GM23338 (cell line): ENCODE results near the gene ZNF277. TPM values are rescaled to one million over a fixed set of nuclear protein-coding genes. Genes with fewer than 3 reads are reported as not detected.

ENCODE experiments used
- ATAC-seq: fragments of 200-7000 bp; cut with Tn5 transposase; 3 replicates; pipeline ENCODE4 v1.9.1; 2020
- DNase-seq: peaks from one replicate; pipeline ENCODE4 v3.0.0-alpha.2; 2015; ENCODE audit warnings: low spot score
- H2AFZ ChIP-seq: fragments of 200-600 bp; sonication (generic); 2 replicates; pipeline ENCODE4 v1.8.0; 2016; ENCODE audit warnings: antibody characterized with exemption, mild to moderate bottlenecking, moderate library complexity
- H3F3A ChIP-seq: fragments of 200-600 bp; sonication (generic); replicated peaks from 2 replicates; pipeline ENCODE4 v1.8.0; 2017; ENCODE audit warnings: antibody characterized with exemption, mixed run types, low read depth
- H3K27ac ChIP-seq: fragments of 200-600 bp; sonication (generic); 2 replicates; pipeline ENCODE4 v1.6.1; 2016; ENCODE audit warnings: low read depth
- H3K27me3 ChIP-seq: fragments of 200-600 bp; sonication (generic); 2 replicates; pipeline ENCODE4 v1.8.0; 2016; ENCODE audit warnings: mild to moderate bottlenecking, mixed run types, moderate library complexity; ENCODE audit not compliant: insufficient read depth
- H3K36me3 ChIP-seq: fragments of 200-600 bp; sonication (generic); 2 replicates; pipeline ENCODE4 v1.8.0; 2016; ENCODE audit warnings: mild to moderate bottlenecking; ENCODE audit not compliant: insufficient read depth
- H3K4me1 ChIP-seq: fragments of 200-600 bp; sonication (generic); 2 replicates; pipeline ENCODE4 v1.8.0; 2016; ENCODE audit warnings: mild to moderate bottlenecking, moderate library complexity; ENCODE audit not compliant: insufficient read depth
- H3K4me2 ChIP-seq: fragments of 200-600 bp; sonication (generic); 2 replicates; pipeline ENCODE4 v1.7.1; 2017; ENCODE audit warnings: mixed run types
- H3K4me3 ChIP-seq: fragments of 200-600 bp; sonication (generic); 2 replicates; pipeline ENCODE4 v1.6.1; 2016; ENCODE audit warnings: mixed run types
- H3K79me2 ChIP-seq: fragments of 200-600 bp; sonication (generic); replicated peaks from 2 replicates; pipeline ENCODE4 v1.8.0; 2017; ENCODE audit warnings: mild to moderate bottlenecking; ENCODE audit not compliant: insufficient read depth
- H3K9me2 ChIP-seq: fragments of 200-600 bp; sonication (generic); 2 replicates; pipeline ENCODE4 v1.8.0; 2017; ENCODE audit not compliant: insufficient read depth
- H4K20me1 ChIP-seq: fragments of 200-600 bp; sonication (generic); replicated peaks from 2 replicates; pipeline ENCODE4 v1.8.0; 2017; ENCODE audit warnings: mild to moderate bottlenecking; ENCODE audit not compliant: insufficient read depth
- H3K27ac Mint-ChIP-seq: 2 replicates; pipeline ENCODE4 v1.8.0; 2020; ENCODE audit warnings: inconsistent platforms, mild to moderate bottlenecking, moderate library complexity, mixed read lengths
- H3K27me3 Mint-ChIP-seq: 3 replicates; pipeline ENCODE4 v1.8.0; 2022; ENCODE audit warnings: low read depth, mild to moderate bottlenecking, moderate library complexity, mixed read lengths, inconsistent platforms; ENCODE audit not compliant: insufficient read depth, poor library complexity
- H3K36me3 Mint-ChIP-seq: 3 replicates; pipeline ENCODE4 v1.8.0; 2021; ENCODE audit warnings: low read depth, mild to moderate bottlenecking, inconsistent platforms, moderate library complexity, mixed read lengths
- H3K4me1 Mint-ChIP-seq: 3 replicates; pipeline ENCODE4 v1.8.0; 2020; ENCODE audit warnings: mild to moderate bottlenecking, inconsistent platforms, mixed read lengths
- H3K4me3 Mint-ChIP-seq: 3 replicates; pipeline ENCODE4 v1.8.0; 2021; ENCODE audit warnings: moderate library complexity, mild to moderate bottlenecking, inconsistent platforms, mixed read lengths
- H3K9me3 Mint-ChIP-seq: 3 replicates; pipeline ENCODE4 v1.8.0; 2020; ENCODE audit warnings: moderate library complexity, mild to moderate bottlenecking, inconsistent platforms, mixed read lengths
- CREB1 ChIP-seq: fragments of 250-450 bp; sonication (Bioruptor Pico); IDR thresholded peaks from 2 replicates; pipeline ENCODE4 v1.5.0; 2020; ENCODE audit warnings: low read depth, mild to moderate bottlenecking, moderate library complexity
- EZH2 ChIP-seq: fragments of 200-600 bp; sonication (generic); IDR thresholded peaks from one replicate; pipeline ENCODE4 v1.8.0; 2017; ENCODE audit warnings: antibody characterized with exemption, mild to moderate bottlenecking, low read depth; ENCODE audit not compliant: unreplicated experiment
- EZH2phosphoT487 ChIP-seq: fragments of 200-600 bp; sonication (generic); IDR thresholded peaks from one replicate; pipeline ENCODE4 v1.8.1; 2018; ENCODE audit warnings: antibody characterized with exemption; ENCODE audit not compliant: unreplicated experiment
- JUNB ChIP-seq: IDR thresholded peaks from one replicate; pipeline ENCODE4 v1.6.1; 2016; ENCODE audit warnings: antibody characterized with exemption; ENCODE audit not compliant: unreplicated experiment
- NANOG ChIP-seq: IDR thresholded peaks from 2 replicates; pipeline ENCODE4 v1.6.1; 2016; ENCODE audit warnings: antibody characterized with exemption, borderline replicate concordance
- POLR2AphosphoS5 ChIP-seq: IDR thresholded peaks from 2 replicates; pipeline ENCODE4 v1.6.1; 2016; ENCODE audit warnings: antibody characterized with exemption, low read depth
- STAT1 ChIP-seq: IDR thresholded peaks from one replicate; pipeline ENCODE4 v1.6.1; 2016; ENCODE audit warnings: antibody characterized with exemption; ENCODE audit not compliant: unreplicated experiment
- ZNF114 ChIP-seq: fragments of 250-450 bp; sonication (Bioruptor Pico); IDR thresholded peaks from 2 replicates; pipeline ENCODE4 v1.5.0; 2020; ENCODE audit warnings: mild to moderate bottlenecking, moderate library complexity
- ZNF331 ChIP-seq: fragments of 250-450 bp; sonication (Bioruptor Pico); IDR thresholded peaks from 2 replicates; pipeline ENCODE4 v1.5.0; 2020; ENCODE audit warnings: low read depth, mild to moderate bottlenecking, moderate library complexity
- polyA plus RNA-seq: library from polyadenylated mRNA; unstranded; fragments of >200 nt; fragmentation: Nextera tagmentation; extraction: Ambion mirVana; gene quantifications from 2 replicates; pipeline ENCODE4 v1.2.1, GENCODE V29; 2016
- total RNA-seq: library from RNA; depleted of rRNA; stranded (reverse); fragments of >200 nt; shearing (Covaris generic); gene quantifications from 2 replicates; pipeline ENCODE4 v1.2.3, GENCODE V29; 2014
- TF ChIP-seq, protein P1 (sequence below): IDR thresholded peaks from one replicate; pipeline ENCODE4 v1.6.1; 2018; ENCODE audit warnings: antibody characterized with exemption; ENCODE audit not compliant: unreplicated experiment
- TF ChIP-seq, protein P2 (sequence below): fragments of 250-450 bp; sonication (Bioruptor Pico); IDR thresholded peaks from 2 replicates; pipeline ENCODE4 v1.5.0; 2020; ENCODE audit warnings: mild to moderate bottlenecking, moderate library complexity
- TF ChIP-seq, protein P3 (sequence below): IDR thresholded peaks from 2 replicates; pipeline ENCODE4 v1.6.1; 2016; ENCODE audit warnings: antibody characterized with exemption

The ZNF277 gene
- total and polyA plus RNA-seq, 2 experiments from 2014 or later = 25.4 to 28.9 TPM

DNA sequence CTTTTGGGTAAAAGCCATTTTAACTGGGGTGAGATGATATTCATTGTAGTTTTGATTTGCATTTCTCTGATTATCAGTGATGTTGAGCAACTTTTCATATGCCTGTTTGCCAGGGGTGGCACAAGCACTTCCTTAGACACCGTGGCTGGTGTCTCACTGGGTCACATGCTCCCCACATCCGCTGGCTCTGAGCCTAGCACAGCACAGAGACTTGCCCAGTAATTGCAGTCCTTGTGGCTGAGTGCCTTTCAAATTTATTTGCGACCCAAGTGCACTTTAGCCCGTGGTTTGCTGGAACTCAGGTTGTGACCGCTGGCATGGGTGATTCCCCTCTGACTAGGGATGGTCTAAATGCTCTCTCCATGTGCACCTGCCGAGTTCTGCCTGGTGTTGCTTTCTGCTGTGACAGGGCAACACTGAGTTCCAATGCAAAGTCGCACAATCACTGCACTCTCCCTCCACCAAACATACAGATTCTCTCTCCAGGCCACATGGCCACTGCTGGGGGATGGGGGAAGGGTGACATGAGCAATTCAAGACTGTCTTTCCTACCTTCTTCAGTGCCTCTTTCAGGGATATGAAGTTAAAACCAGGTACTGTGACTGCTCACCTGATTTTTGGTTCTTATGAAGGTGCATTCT is 66.5 kb downstream of the ZNF277 start (continued):
- TF ChIP-seq ZNF114 (CRISPR knock-in tag) = no peak
- TF ChIP-seq EZH2 = no peak
- no peak for TF ChIP-seq ZNF331 (CRISPR knock-in tag)
- TF ChIP-seq JUNB = no peak
- TF ChIP-seq POLR2AphosphoS5 = no peak
- TF ChIP-seq EZH2phosphoT487 = no peak

DNA sequence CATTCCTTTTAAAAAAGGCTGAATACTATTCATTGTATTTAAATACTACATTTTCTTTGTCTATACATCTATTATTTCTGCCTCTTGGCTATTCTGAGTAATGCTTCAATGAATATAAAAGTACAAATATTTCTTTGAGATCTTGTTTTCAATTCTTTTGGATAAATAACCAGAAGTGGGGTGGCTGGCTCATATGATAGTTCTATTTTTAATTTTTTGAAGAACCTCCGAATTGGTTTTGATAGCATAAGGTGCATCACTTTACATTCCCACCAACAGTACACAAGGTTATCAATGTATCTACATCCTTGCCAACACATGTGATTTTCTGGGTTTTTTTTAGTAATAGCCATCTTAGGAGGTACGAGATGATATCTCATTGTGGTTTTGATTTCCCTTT is 72.5 kb downstream of the ZNF277 start:
- Histone ChIP-seq H3K27me3 (no peaks in the 10 kb centered on the region), H3K36me3 (no peaks in the 10 kb centered on the region), H2AFZ (no peak overlapping the region), H3K4me3 (no peak overlapping the region), H3F3A (no peaks in the 10 kb centered on the region), H3K4me1 (peaks cover 13% of the 10 kb centered on the region; the same call in 1 of the 2 replicates), H3K27ac (no peak overlapping the region), H4K20me1 (no peaks in the 10 kb centered on the region), H3K9me2 (no peaks in the 10 kb centered on the region), H3K79me2 (peaks cover 37% of the 10 kb centered on the region), H3K4me2 (no peak overlapping the region)
- Mint-ChIP-seq H3K9me3 (no peaks in the 10 kb centered on the region), H3K4me3 (no peak overlapping the region), H3K36me3 (no peaks in the 10 kb centered on the region), H3K4me1 (peaks cover 12% of the 10 kb centered on the region), H3K27ac (no peak overlapping the region), H3K27me3 (no peaks in the 10 kb centered on the region)
- DNase-seq (no peak), ATAC-seq (no peak)
- TF ChIP-seq JUNB (no peak), CREB1 (no peak), POLR2AphosphoS5 (no peak), ZNF114 (CRISPR knock-in tag) (no peak), NANOG (no peak), STAT1 (no peak), EZH2phosphoT487 (no peak), EZH2 (no peak)
- TF ChIP-seq, protein P1, sequence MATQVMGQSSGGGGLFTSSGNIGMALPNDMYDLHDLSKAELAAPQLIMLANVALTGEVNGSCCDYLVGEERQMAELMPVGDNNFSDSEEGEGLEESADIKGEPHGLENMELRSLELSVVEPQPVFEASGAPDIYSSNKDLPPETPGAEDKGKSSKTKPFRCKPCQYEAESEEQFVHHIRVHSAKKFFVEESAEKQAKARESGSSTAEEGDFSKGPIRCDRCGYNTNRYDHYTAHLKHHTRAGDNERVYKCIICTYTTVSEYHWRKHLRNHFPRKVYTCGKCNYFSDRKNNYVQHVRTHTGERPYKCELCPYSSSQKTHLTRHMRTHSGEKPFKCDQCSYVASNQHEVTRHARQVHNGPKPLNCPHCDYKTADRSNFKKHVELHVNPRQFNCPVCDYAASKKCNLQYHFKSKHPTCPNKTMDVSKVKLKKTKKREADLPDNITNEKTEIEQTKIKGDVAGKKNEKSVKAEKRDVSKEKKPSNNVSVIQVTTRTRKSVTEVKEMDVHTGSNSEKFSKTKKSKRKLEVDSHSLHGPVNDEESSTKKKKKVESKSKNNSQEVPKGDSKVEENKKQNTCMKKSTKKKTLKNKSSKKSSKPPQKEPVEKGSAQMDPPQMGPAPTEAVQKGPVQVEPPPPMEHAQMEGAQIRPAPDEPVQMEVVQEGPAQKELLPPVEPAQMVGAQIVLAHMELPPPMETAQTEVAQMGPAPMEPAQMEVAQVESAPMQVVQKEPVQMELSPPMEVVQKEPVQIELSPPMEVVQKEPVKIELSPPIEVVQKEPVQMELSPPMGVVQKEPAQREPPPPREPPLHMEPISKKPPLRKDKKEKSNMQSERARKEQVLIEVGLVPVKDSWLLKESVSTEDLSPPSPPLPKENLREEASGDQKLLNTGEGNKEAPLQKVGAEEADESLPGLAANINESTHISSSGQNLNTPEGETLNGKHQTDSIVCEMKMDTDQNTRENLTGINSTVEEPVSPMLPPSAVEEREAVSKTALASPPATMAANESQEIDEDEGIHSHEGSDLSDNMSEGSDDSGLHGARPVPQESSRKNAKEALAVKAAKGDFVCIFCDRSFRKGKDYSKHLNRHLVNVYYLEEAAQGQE = no peak
- TF ChIP-seq, protein P2, sequence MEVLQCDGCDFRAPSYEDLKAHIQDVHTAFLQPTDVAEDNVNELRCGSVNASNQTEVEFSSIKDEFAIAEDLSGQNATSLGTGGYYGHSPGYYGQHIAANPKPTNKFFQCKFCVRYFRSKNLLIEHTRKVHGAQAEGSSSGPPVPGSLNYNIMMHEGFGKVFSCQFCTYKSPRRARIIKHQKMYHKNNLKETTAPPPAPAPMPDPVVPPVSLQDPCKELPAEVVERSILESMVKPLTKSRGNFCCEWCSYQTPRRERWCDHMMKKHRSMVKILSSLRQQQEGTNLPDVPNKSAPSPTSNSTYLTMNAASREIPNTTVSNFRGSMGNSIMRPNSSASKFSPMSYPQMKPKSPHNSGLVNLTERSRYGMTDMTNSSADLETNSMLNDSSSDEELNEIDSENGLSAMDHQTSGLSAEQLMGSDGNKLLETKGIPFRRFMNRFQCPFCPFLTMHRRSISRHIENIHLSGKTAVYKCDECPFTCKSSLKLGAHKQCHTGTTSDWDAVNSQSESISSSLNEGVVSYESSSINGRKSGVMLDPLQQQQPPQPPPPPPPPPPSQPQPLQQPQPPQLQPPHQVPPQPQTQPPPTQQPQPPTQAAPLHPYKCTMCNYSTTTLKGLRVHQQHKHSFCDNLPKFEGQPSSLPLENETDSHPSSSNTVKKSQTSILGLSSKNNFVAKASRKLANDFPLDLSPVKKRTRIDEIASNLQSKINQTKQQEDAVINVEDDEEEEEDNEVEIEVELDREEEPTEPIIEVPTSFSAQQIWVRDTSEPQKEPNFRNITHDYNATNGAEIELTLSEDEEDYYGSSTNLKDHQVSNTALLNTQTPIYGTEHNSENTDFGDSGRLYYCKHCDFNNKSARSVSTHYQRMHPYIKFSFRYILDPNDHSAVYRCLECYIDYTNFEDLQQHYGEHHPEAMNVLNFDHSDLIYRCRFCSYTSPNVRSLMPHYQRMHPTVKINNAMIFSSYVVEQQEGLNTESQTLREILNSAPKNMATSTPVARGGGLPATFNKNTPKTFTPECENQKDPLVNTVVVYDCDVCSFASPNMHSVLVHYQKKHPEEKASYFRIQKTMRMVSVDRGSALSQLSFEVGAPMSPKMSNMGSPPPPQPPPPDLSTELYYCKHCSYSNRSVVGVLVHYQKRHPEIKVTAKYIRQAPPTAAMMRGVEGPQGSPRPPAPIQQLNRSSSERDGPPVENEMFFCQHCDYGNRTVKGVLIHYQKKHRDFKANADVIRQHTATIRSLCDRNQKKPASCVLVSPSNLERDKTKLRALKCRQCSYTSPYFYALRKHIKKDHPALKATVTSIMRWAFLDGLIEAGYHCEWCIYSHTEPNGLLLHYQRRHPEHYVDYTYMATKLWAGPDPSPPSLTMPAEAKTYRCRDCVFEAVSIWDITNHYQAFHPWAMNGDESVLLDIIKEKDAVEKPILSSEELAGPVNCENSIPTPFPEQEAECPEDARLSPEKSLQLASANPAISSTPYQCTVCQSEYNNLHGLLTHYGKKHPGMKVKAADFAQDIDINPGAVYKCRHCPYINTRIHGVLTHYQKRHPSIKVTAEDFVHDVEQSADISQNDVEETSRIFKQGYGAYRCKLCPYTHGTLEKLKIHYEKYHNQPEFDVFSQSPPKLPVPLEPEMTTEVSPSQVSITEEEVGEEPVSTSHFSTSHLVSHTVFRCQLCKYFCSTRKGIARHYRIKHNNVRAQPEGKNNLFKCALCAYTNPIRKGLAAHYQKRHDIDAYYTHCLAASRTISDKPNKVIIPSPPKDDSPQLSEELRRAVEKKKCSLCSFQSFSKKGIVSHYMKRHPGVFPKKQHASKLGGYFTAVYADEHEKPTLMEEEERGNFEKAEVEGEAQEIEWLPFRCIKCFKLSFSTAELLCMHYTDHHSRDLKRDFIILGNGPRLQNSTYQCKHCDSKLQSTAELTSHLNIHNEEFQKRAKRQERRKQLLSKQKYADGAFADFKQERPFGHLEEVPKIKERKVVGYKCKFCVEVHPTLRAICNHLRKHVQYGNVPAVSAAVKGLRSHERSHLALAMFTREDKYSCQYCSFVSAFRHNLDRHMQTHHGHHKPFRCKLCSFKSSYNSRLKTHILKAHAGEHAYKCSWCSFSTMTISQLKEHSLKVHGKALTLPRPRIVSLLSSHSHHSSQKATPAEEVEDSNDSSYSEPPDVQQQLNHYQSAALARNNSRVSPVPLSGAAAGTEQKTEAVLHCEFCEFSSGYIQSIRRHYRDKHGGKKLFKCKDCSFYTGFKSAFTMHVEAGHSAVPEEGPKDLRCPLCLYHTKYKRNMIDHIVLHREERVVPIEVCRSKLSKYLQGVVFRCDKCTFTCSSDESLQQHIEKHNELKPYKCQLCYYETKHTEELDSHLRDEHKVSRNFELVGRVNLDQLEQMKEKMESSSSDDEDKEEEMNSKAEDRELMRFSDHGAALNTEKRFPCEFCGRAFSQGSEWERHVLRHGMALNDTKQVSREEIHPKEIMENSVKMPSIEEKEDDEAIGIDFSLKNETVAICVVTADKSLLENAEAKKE = no peak
- TF ChIP-seq, protein P3, sequence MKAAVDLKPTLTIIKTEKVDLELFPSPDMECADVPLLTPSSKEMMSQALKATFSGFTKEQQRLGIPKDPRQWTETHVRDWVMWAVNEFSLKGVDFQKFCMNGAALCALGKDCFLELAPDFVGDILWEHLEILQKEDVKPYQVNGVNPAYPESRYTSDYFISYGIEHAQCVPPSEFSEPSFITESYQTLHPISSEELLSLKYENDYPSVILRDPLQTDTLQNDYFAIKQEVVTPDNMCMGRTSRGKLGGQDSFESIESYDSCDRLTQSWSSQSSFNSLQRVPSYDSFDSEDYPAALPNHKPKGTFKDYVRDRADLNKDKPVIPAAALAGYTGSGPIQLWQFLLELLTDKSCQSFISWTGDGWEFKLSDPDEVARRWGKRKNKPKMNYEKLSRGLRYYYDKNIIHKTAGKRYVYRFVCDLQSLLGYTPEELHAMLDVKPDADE = no peak
